Urinary bladder (tissue), 4 donors: ENCODE results near the gene SLC22A23. TPM values are rescaled to one million over a fixed set of nuclear protein-coding genes. Genes with fewer than 3 reads are reported as not detected.

Source experiments
- DNase-seq: peaks from one replicate; pipeline ENCODE4 v3.0.0-alpha.2; 2015; ENCODE audit errors: extremely low spot score
- H3K27ac ChIP-seq: one replicate; pipeline ENCODE4 v1.5.1; 2013; ENCODE audit warnings: low read depth, mild to moderate bottlenecking, moderate library complexity
- H3K36me3 ChIP-seq: one replicate; pipeline ENCODE4 v1.6.1; 2013; ENCODE audit warnings: mild to moderate bottlenecking, moderate library complexity; ENCODE audit not compliant: insufficient read depth
- H3K4me1 ChIP-seq: one replicate; pipeline ENCODE4 v1.6.1; 2013; ENCODE audit warnings: mild to moderate bottlenecking, moderate library complexity; ENCODE audit not compliant: insufficient read depth
- H3K4me3 ChIP-seq: one replicate; pipeline ENCODE4 v1.5.1; 2013; ENCODE audit warnings: low read depth, low read length
- WGBS: extraction: QIAGEN DNeasy Blood & Tissue Kit; methylation state at CpG from one replicate; pipeline ENCODE4 v1.1.7; 2013; 5-methylcytosine and 5-hydroxymethylcytosine counted together
- polyA plus RNA-seq: library from polyadenylated mRNA; stranded (reverse); fragments of 200-250 nt; gene quantifications from one replicate; pipeline ENCODE4 v1.2.3, GENCODE V29; 2013
- total RNA-seq: library from RNA; depleted of rRNA; stranded (reverse); fragments of >200 nt; gene quantifications from one replicate; pipeline ENCODE4 v1.2.3, GENCODE V29; 2014
- donor health status: healthy with polysubstance abuse.
- donor health status: healthy.

Gene SLC22A23
- total and polyA plus RNA-seq, 2 donors = 4.9 to 6.6 TPM

GRCh38 chr6:3357678-3358077 lies 99.2 kb downstream of the SLC22A23 start:
- Histone ChIP-seq H3K4me1 (no peaks in the 10 kb centered on the region), H3K4me3 (no peak overlapping the region), H3K36me3 (no peaks in the 10 kb centered on the region), H3K27ac (no peak overlapping the region)
- WGBS = 79% methylated on average over 6 of the region's 6 CpGs
- DNase-seq = no peak

- peak overlapping the region; percentile 18 for H3K27ac ChIP-seq
- 58% methylated on average over 4 of the region's 4 CpGs for WGBS
- no peak for DNase-seq
- no peak overlapping the region for H3K4me3 ChIP-seq
- H3K36me3 ChIP-seq = no peaks in the 10 kb centered on the region
- H3K4me1 ChIP-seq = no peaks in the 10 kb centered on the region
These were observed 99.9 kb downstream of the SLC22A23 start for GRCh38 chr6:3356824-3357420.

- 4% methylated on average over 20 of the region's 24 CpGs for WGBS
- H3K4me1 ChIP-seq = no peaks in the 10 kb centered on the region
These were observed 100.6 kb downstream of the SLC22A23 start for GRCh38 chr6:3356056-3356823.

GRCh38 chr6:3355358-3356055 lies 101.3 kb downstream of the SLC22A23 start:
- WGBS = 16% methylated on average over 20 of the region's 20 CpGs
- no peaks in the 10 kb centered on the region for H3K36me3 ChIP-seq
- DNase-seq = no peak
- H3K4me3 ChIP-seq = no peak overlapping the region
- no peaks in the 10 kb centered on the region for H3K4me1 ChIP-seq
- peak overlapping the region; percentile 70 for H3K27ac ChIP-seq

More at GRCh38 chr6:3356056-3356823, 100.6 kb downstream of the SLC22A23 start:
- no peaks in the 10 kb centered on the region for H3K36me3 ChIP-seq
- H3K4me3 ChIP-seq = peak overlapping the region; percentile 19
- no peak for DNase-seq
- peak overlapping the region; percentile 69 for H3K27ac ChIP-seq

GRCh38 chr6:3355011-3355357 lies 101.9 kb downstream of the SLC22A23 start:
- Histone ChIP-seq H3K36me3 (no peaks in the 10 kb centered on the region), H3K4me3 (no peak overlapping the region), H3K27ac (peak overlapping the region; percentile 70), H3K4me1 (no peaks in the 10 kb centered on the region)
- WGBS = 65% methylated on average over 4 of the region's 4 CpGs
- DNase-seq = no peak

GRCh38 chr6:3353939-3354338 lies 102.9 kb downstream of the SLC22A23 start:
- WGBS = 85% methylated on average over 5 of the region's 5 CpGs
- no peak overlapping the region for H3K4me3 ChIP-seq
- H3K27ac ChIP-seq = no peak overlapping the region
- no peak for DNase-seq
- H3K36me3 ChIP-seq = no peaks in the 10 kb centered on the region
- H3K4me1 ChIP-seq = no peaks in the 10 kb centered on the region

- no peak for DNase-seq
- Histone ChIP-seq H3K27ac (no peak overlapping the region), H3K4me1 (no peaks in the 10 kb centered on the region), H3K36me3 (no peaks in the 10 kb centered on the region), H3K4me3 (no peak overlapping the region)
- 77% methylated on average over 9 of the region's 9 CpGs for whole genome bisulfite sequencing
These were observed 103.5 kb downstream of the SLC22A23 start for GRCh38 chr6:3353213-3353903.

- 80% methylated on average over 9 of the region's 9 CpGs for WGBS
- H3K4me1 ChIP-seq = no peaks in the 10 kb centered on the region
- no peak for DNase-seq
- H3K4me3 ChIP-seq = no peak overlapping the region
- H3K36me3 ChIP-seq = no peaks in the 10 kb centered on the region
- no peak overlapping the region for H3K27ac ChIP-seq
These were observed 104.2 kb downstream of the SLC22A23 start for GRCh38 chr6:3352678-3353077.

GRCh38 chr6:3351829-3352524 lies 104.9 kb downstream of the SLC22A23 start:
- H3K27ac ChIP-seq = no peak overlapping the region
- H3K4me3 ChIP-seq = no peak overlapping the region
- H3K4me1 ChIP-seq = no peaks in the 10 kb centered on the region
- 93% methylated on average over 9 of the region's 9 CpGs for WGBS
- no peak for DNase-seq
- H3K36me3 ChIP-seq = no peaks in the 10 kb centered on the region

GRCh38 chr6:3351105-3351676 lies 105.7 kb downstream of the SLC22A23 start:
- no peaks in the 10 kb centered on the region for H3K36me3 ChIP-seq
- H3K4me3 ChIP-seq = no peak overlapping the region
- no peak for DNase-seq
- no peaks in the 10 kb centered on the region for H3K4me1 ChIP-seq
- H3K27ac ChIP-seq = no peak overlapping the region
- WGBS = 54% methylated on average over 15 of the region's 15 CpGs

- H3K36me3 ChIP-seq = no peaks in the 10 kb centered on the region
- 66% methylated on average over 8 of the region's 8 CpGs for WGBS
- DNase-seq = no peak
- no peak overlapping the region for H3K27ac ChIP-seq
- no peaks in the 10 kb centered on the region for H3K4me1 ChIP-seq
- no peak overlapping the region for H3K4me3 ChIP-seq
These were observed 106.5 kb downstream of the SLC22A23 start for GRCh38 chr6:3350252-3350796.

GRCh38 chr6:3349388-3350251 lies 107.2 kb downstream of the SLC22A23 start:
- WGBS = 85% methylated on average over 8 of the region's 8 CpGs
- Histone ChIP-seq H3K4me3 (no peak overlapping the region), H3K4me1 (no peaks in the 10 kb centered on the region), H3K27ac (no peak overlapping the region), H3K36me3 (no peaks in the 10 kb centered on the region)
- no peak for DNase-seq
